Muscle layer of colon (tissue), 2 donors: ENCODE measurements around the gene TFEC.

Experiments
- H3K27ac ChIP-seq: one replicate; pipeline ENCODE4 v1.7.0; 2013; ENCODE audit warnings: low read depth, mild to moderate bottlenecking, low read length, moderate library complexity
- H3K27me3 ChIP-seq, 2 donors: one replicate each; pipeline ENCODE4 v1.7.0; 2013; ENCODE audit warnings: low read length in 2 of 2, mild to moderate bottlenecking in 2 of 2; ENCODE audit not compliant: insufficient read depth in 2 of 2, control insufficient read depth in 1 of 2
- H3K36me3 ChIP-seq: one replicate; pipeline ENCODE4 v1.7.0; 2013; ENCODE audit warnings: mild to moderate bottlenecking, low read length; ENCODE audit not compliant: insufficient read depth
- H3K4me1 ChIP-seq: one replicate; pipeline ENCODE4 v1.7.0; 2013; ENCODE audit warnings: mild to moderate bottlenecking, low read length; ENCODE audit not compliant: insufficient read depth
- H3K4me3 ChIP-seq, 2 donors: one replicate each; pipeline ENCODE4 v1.7.0; 2013; ENCODE audit warnings: low read length in 2 of 2, low read depth in 1 of 2, mild to moderate bottlenecking in 1 of 2, moderate library complexity in 1 of 2
- H3K9ac ChIP-seq: one replicate; pipeline ENCODE4 v1.7.0; 2013; ENCODE audit warnings: low read length
- H3K9me3 ChIP-seq: one replicate; pipeline ENCODE4 v1.7.0; 2013; ENCODE audit warnings: mild to moderate bottlenecking, low read length
- donor health status: abdominal sarcoma.
- donor health status: Adenocarcinoma of cecum.

Gene TFEC

DNA sequence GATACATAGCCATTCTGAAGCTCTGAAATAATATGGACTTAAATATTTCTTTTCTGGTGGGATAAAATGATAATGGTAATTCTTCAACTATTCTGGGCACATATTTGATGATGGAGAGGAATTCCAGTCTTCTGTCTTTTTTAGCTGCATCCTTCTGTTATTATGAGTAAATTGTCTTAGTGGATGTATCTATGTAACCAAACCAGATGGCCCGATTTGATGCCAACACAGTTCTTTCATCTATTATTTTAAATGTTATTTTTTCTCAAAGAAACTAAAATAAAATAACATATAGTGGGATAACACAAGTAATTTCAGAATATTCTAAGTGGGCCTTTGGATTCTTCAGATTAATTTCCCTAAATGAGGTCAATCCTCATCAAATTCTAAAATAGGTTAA lies 110.2 kb downstream of the TFEC start:
- Histone ChIP-seq H3K27ac (no peak overlapping the region), H3K4me1 (peaks cover 9% of the 10 kb centered on the region), H3K9ac (no peak overlapping the region), H3K4me3 (no peak overlapping the region), H3K27me3 (no peaks in the 10 kb centered on the region), H3K9me3 (no peaks in the 10 kb centered on the region), H3K36me3 (no peaks in the 10 kb centered on the region)

DNA sequence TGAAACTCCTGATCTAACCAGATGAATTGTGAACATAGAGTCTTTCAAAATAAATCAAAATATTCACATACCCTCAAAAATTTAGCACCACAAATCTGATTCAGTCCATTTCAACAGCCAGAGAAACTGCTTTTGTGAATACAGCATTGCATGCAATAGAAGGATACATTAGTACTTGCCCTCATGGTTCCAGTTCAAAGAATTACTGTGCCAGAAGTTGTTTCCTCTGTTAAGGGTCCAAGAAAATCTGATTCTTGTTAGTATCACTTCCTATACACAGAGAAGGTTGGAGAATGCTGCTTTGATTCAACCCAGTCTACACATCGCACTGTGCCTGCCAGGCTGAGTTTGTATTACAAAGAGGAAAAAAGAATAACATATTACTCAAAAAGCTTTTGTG lies 115.6 kb downstream of the TFEC start:
- H3K27ac ChIP-seq, result no peak overlapping the region
- H3K9me3 ChIP-seq, result no peaks in the 10 kb centered on the region
- no peak overlapping the region for H3K4me3 ChIP-seq
- H3K4me1 ChIP-seq, result no peaks in the 10 kb centered on the region
- H3K9ac ChIP-seq, result no peak overlapping the region
- H3K27me3 ChIP-seq, result no peaks in the 10 kb centered on the region
- H3K36me3 ChIP-seq, result no peaks in the 10 kb centered on the region

DNA sequence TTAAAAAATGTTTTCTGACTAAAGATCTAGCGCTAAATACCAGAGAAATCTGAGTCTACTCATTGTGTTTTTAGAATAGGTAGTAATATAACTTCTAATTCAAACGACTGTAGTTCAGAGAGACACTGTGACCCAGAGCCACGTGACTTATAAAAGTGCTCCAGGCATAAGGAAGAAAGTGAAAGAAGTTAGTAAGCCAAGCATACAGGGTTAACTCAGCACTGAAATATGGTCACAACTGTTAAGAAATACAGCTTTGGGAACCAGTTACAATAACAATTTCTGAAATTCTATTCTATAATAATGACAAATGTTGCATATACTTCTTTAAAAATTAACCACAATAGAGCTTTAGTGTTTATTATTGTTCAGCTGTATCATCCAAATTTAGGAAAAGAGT lies 119.1 kb downstream of the TFEC start:
- H3K9me3 ChIP-seq, result no peaks in the 10 kb centered on the region
- H3K27ac ChIP-seq, result no peak overlapping the region
- H3K4me1 ChIP-seq, result no peaks in the 10 kb centered on the region
- H3K27me3 ChIP-seq, result no peaks in the 10 kb centered on the region
- H3K9ac ChIP-seq, result no peak overlapping the region
- no peaks in the 10 kb centered on the region for H3K36me3 ChIP-seq
- no peak overlapping the region for H3K4me3 ChIP-seq

DNA sequence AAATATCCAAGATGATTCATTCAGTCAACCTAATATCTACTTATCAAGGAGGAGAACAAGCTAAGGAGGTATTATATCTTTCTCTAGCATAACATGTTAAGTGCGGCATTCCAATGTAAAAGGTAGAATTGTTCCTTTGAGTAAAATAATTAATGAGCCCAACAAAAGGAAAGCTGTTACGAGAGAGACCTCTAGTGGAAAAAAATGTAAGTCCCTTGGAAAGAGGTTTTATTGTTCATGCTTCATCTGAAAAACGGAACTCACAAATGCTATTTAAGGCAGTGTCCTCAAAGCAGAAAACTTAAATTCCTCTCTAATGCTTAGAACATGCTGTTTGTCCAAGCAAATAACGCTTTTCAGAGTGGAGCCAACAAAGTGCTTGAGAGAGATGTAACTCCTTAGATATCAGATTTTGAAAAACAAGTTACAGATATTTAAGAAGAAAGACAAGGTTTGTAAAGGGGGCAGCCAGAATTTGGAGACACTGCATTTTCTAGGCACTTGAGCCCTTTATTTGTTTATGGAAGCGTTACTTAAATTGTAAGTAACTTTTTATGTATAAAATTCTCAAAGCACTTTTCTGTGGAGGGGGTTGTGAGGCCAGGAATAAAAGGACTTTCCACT lies 119.9 kb downstream of the TFEC start:
- no peaks in the 10 kb centered on the region for H3K27me3 ChIP-seq
- no peaks in the 10 kb centered on the region for H3K9me3 ChIP-seq
- H3K4me3 ChIP-seq, result peak overlapping the region in 1 of 2 donors; percentile 14
- H3K9ac ChIP-seq, result no peak overlapping the region
- no peaks in the 10 kb centered on the region for H3K4me1 ChIP-seq
- H3K27ac ChIP-seq, result no peak overlapping the region
- H3K36me3 ChIP-seq, result no peaks in the 10 kb centered on the region

DNA sequence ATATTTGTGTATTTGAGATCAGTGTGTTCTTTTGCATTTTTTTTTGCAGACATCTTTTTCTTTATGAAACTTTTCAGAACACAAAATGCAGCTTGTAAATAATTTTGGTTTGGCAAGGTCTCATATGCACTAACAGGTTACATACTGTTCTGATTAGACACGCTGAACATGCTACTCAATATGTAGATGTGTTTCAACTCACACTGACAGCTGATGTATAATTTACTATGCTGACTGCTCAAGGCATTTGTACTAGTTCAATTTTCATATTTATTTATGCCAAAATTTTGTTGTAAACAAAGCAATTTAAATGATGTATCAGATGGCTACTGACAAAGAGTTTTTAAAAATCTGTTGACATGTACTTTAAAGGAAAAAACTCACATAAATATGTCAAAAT lies 123.8 kb downstream of the TFEC start:
- Histone ChIP-seq H3K4me1 (no peaks in the 10 kb centered on the region), H3K9me3 (no peaks in the 10 kb centered on the region), H3K27ac (no peak overlapping the region), H3K27me3 (no peaks in the 10 kb centered on the region), H3K9ac (no peak overlapping the region), H3K36me3 (no peaks in the 10 kb centered on the region), H3K4me3 (no peak overlapping the region)

DNA sequence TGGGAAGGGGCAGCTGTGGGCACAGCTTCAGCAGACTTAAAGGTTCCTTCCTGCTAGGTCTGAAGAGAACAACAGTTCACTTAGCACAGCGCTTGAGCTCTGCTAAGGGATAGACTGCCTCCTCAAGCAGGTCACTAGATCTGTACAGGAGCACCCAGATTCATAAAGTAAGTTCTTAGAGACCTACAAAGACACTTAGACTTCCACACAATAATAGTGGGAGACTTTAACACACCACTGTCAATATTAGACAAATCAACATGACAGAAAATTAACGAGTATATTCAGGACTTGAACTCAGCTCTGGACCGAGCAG lies 140.9 kb downstream of the TFEC start:
- Histone ChIP-seq H3K27me3 (no peaks in the 10 kb centered on the region), H3K4me3 (no peak overlapping the region), H3K4me1 (no peaks in the 10 kb centered on the region), H3K27ac (no peak overlapping the region), H3K9ac (no peak overlapping the region), H3K9me3 (no peaks in the 10 kb centered on the region), H3K36me3 (no peaks in the 10 kb centered on the region)

DNA sequence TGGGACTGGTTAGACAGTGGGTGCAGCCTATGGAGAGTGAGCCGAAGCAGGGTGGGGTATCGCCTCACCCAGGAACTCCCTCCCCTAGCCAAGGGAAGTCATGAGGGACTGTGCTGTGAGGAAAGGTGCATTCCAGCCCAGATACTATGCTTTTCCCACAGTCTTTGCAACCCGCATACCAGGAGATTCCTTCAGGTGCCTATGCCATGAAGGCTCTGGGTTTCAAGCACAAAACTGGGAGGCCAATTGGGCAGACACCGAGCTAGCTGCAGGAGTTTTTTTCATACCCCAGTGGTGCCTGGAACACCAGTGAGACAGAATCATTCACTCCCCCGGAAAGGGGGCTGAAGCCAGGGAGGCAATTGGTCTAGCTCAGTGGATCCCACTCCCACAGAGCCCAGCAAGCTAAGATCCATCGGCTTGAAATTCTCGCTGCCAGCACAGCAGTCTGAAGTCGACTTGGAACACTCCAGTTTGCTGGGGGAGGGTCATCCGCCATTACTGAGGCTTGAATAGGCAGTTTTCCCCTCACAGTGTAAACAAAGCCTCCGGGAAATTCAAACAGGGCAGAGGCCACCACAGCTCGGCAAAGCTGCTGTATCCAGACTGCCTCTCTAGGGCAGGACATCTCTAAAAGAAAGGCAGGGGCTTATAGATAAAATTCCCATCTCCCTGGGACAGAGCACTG lies 141.4 kb downstream of the TFEC start:
- H3K4me1 ChIP-seq, result no peaks in the 10 kb centered on the region
- H3K4me3 ChIP-seq, result no peak overlapping the region
- H3K27ac ChIP-seq, result no peak overlapping the region
- H3K36me3 ChIP-seq, result no peaks in the 10 kb centered on the region
- no peaks in the 10 kb centered on the region for H3K27me3 ChIP-seq
- no peak overlapping the region for H3K9ac ChIP-seq
- H3K9me3 ChIP-seq, result no peaks in the 10 kb centered on the region

DNA sequence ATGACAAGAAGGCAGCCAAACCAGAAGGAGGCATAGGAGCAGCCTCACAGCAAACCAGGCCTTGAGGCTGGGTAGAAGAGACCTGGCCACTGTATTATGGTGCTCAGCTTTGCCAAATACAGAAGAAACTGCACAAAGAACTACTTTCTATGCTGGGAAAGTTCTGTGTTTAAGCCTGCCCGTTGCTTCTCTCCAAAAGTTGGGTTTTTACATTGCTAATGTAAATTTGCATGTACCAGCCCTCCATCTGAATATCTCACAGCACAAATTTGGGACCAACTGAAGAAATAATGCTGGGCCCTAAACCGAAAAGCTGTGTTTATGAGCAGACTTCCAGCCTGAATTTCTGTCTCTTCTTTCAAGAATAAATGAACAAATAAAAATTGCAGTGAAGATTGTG lies 145.0 kb downstream of the TFEC start:
- Histone ChIP-seq H3K4me1 (no peaks in the 10 kb centered on the region), H3K4me3 (no peak overlapping the region), H3K27me3 (no peaks in the 10 kb centered on the region), H3K9me3 (no peaks in the 10 kb centered on the region), H3K9ac (no peak overlapping the region), H3K27ac (no peak overlapping the region), H3K36me3 (no peaks in the 10 kb centered on the region)
